Erythroblast (primary cell): ENCODE measurements around the gene ELF2.

Experiments
- GATA1 ChIP-seq: IDR thresholded peaks from 2 replicates; pipeline ENCODE4 v1.6.1; 2011; ENCODE audit warnings: low read depth, mild to moderate bottlenecking, control low read depth, low read length, moderate library complexity
- POLR2A ChIP-seq: IDR thresholded peaks from 2 replicates; pipeline ENCODE4 v1.6.1; 2011; ENCODE audit warnings: mild to moderate bottlenecking, low read length

GRCh38 chr4:139175646-139176301 is 1.2 kb downstream of the ELF2 start:
- TF ChIP-seq POLR2A = no peak
- TF ChIP-seq GATA1 = no peak
